Testis (tissue), 2 donors: ENCODE results near the gene HPSE2.

Experiments used
- POLR2A ChIP-seq: fragments of 450-650 bp; IDR thresholded peaks from one replicate; pipeline ENCODE4 v1.6.1; 2017; ENCODE audit warnings: antibody characterized with exemption, mild to moderate bottlenecking, moderate library complexity
- TF ChIP-seq, protein P1 (sequence below), 3 experiments: fragments of 450-650 bp in 2 of 3; fragments of 200-600 bp in 1 of 3; sonication (generic) in 1 of 3; IDR thresholded peaks; one replicate each; pipeline ENCODE4 v1.5.1; 2016 to 2019; ENCODE audit warnings: antibody characterized with exemption in 3 of 3, mild to moderate bottlenecking in 2 of 3, moderate library complexity in 1 of 3

DNA sequence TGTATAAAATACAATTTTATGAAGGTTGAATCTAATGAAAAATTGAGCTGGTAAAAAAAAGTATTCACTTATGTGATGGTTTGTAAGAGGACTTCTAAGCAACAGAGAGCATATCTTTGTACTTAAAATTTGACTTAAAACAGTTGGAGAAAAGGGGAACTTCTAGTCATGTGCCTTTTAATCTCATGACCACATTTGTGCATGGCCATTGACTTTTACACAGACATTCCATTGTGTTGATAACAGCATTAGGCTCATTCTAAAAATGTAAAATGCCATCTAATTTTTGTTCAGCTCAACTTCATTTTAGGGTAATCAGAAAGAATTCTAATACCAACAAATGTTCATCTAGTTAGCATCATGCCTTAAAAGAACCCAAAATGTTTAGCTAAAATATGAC, 119.9 kb downstream of the HPSE2 start:
- TF ChIP-seq, protein P1, sequence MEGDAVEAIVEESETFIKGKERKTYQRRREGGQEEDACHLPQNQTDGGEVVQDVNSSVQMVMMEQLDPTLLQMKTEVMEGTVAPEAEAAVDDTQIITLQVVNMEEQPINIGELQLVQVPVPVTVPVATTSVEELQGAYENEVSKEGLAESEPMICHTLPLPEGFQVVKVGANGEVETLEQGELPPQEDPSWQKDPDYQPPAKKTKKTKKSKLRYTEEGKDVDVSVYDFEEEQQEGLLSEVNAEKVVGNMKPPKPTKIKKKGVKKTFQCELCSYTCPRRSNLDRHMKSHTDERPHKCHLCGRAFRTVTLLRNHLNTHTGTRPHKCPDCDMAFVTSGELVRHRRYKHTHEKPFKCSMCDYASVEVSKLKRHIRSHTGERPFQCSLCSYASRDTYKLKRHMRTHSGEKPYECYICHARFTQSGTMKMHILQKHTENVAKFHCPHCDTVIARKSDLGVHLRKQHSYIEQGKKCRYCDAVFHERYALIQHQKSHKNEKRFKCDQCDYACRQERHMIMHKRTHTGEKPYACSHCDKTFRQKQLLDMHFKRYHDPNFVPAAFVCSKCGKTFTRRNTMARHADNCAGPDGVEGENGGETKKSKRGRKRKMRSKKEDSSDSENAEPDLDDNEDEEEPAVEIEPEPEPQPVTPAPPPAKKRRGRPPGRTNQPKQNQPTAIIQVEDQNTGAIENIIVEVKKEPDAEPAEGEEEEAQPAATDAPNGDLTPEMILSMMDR (IDR thresholded peaks at IDR 0.05): no peak
- TF ChIP-seq POLR2A: no peak
